GM23248 (cell line): ENCODE results near the gene GPATCH8. TPM values are rescaled to one million over a fixed set of nuclear protein-coding genes. Genes with fewer than 3 reads are reported as not detected.
"Not testable (repeated sequence)": the region's sequence is repeated elsewhere in the genome, so short reads cannot be mapped to it uniquely, and the experiment has no call there.

Experiments used
- DNase-seq: peaks from one replicate; pipeline ENCODE4 v3.0.0-alpha.2; 2015
- H2AFZ ChIP-seq: fragments of 200-600 bp; sonication (generic); 2 replicates; pipeline ENCODE4 v1.6.1; 2016; ENCODE audit warnings: antibody characterized with exemption
- H3F3A ChIP-seq: fragments of 200-600 bp; sonication (generic); 2 replicates; pipeline ENCODE4 v1.6.1; 2016; ENCODE audit warnings: mild to moderate bottlenecking, antibody characterized with exemption, mixed run types; ENCODE audit not compliant: insufficient read depth
- H3K27ac ChIP-seq: fragments of 200-600 bp; sonication (generic); 2 replicates; pipeline ENCODE4 v1.5.1; 2016; ENCODE audit warnings: mild to moderate bottlenecking
- H3K27me3 ChIP-seq: fragments of 200-600 bp; sonication (generic); replicated peaks from 2 replicates; pipeline ENCODE4 v1.6.1; 2016; ENCODE audit warnings: mild to moderate bottlenecking; ENCODE audit not compliant: insufficient read depth
- H3K36me3 ChIP-seq: fragments of 200-600 bp; sonication (generic); 2 replicates; pipeline ENCODE4 v1.6.1; 2016; ENCODE audit warnings: low read depth, mild to moderate bottlenecking
- H3K4me1 ChIP-seq: fragments of 200-600 bp; sonication (generic); 2 replicates; pipeline ENCODE4 v1.6.1; 2016; ENCODE audit warnings: mild to moderate bottlenecking; ENCODE audit not compliant: insufficient read depth
- H3K4me2 ChIP-seq: fragments of 200-600 bp; sonication (generic); one replicate; pipeline ENCODE4 v1.6.1; 2016; ENCODE audit warnings: mild to moderate bottlenecking; ENCODE audit not compliant: unreplicated experiment
- H3K4me3 ChIP-seq: fragments of 200-600 bp; sonication (generic); 2 replicates; pipeline ENCODE4 v1.5.1; 2016; ENCODE audit warnings: mild to moderate bottlenecking
- H3K79me2 ChIP-seq: fragments of 200-600 bp; sonication (generic); 2 replicates; pipeline ENCODE4 v1.6.1; 2016; ENCODE audit warnings: mild to moderate bottlenecking; ENCODE audit not compliant: insufficient read depth
- H3K9ac ChIP-seq: fragments of 200-600 bp; sonication (generic); 2 replicates; pipeline ENCODE4 v1.6.1; 2016; ENCODE audit warnings: mild to moderate bottlenecking
- H3K9me2 ChIP-seq: fragments of 200-600 bp; sonication (generic); 2 replicates; pipeline ENCODE4 v1.6.1; 2016; ENCODE audit warnings: mixed run types, mild to moderate bottlenecking, moderate library complexity; ENCODE audit not compliant: insufficient read depth
- H3K9me3 ChIP-seq: fragments of 200-600 bp; sonication (generic); one replicate; pipeline ENCODE4 v1.6.1; 2017; ENCODE audit warnings: low read depth
- H4K20me1 ChIP-seq: fragments of 200-600 bp; sonication (generic); 2 replicates; pipeline ENCODE4 v1.6.0; 2016; ENCODE audit not compliant: insufficient read depth
- EZH2 ChIP-seq: fragments of 200-600 bp; sonication (generic); IDR thresholded peaks from 2 replicates; pipeline ENCODE4 v1.6.1; 2018; ENCODE audit warnings: antibody characterized with exemption, mild to moderate bottlenecking; ENCODE audit not compliant: insufficient read depth, poor library complexity, severe bottlenecking
- EZH2phosphoT487 ChIP-seq: fragments of 200-600 bp; sonication (generic); IDR thresholded peaks from 2 replicates; pipeline ENCODE4 v1.6.1; 2018; ENCODE audit warnings: antibody characterized with exemption, moderate library complexity, mild to moderate bottlenecking, low read depth; ENCODE audit not compliant: insufficient read depth
- WGBS, 2 experiments: methylation state at CpG; one replicate each; pipeline ENCODE4 v1.1.6; 2015 to 2017; ENCODE audit warnings: low lambda C conversion rate in 2 of 2, low coverage in 1 of 2; ENCODE audit errors: missing lambda C conversion rate in 2 of 2; 5-methylcytosine and 5-hydroxymethylcytosine counted together
- in situ Hi-C: fragments of 300-500 bp; cut with MboI; formaldehyde crosslinking; loops from 2 replicates; pipeline ENCODE4 v1.15.0; 2020
- polyA plus RNA-seq: library from polyadenylated mRNA; unstranded; fragments of >200 nt; fragmentation: Nextera tagmentation; extraction: Ambion mirVana; gene quantifications from 2 replicates; pipeline ENCODE4 v1.2.1, GENCODE V29; 2016
- total RNA-seq: library from RNA; depleted of rRNA; stranded (reverse); fragments of >200 nt; shearing (Covaris generic); gene quantifications from 2 replicates; pipeline ENCODE4 v1.2.3, GENCODE V29; 2014

GPATCH8 gene
- total and polyA plus RNA-seq, 2 experiments from 2014 or later, result 18.0 to 28.4 TPM

DNA sequence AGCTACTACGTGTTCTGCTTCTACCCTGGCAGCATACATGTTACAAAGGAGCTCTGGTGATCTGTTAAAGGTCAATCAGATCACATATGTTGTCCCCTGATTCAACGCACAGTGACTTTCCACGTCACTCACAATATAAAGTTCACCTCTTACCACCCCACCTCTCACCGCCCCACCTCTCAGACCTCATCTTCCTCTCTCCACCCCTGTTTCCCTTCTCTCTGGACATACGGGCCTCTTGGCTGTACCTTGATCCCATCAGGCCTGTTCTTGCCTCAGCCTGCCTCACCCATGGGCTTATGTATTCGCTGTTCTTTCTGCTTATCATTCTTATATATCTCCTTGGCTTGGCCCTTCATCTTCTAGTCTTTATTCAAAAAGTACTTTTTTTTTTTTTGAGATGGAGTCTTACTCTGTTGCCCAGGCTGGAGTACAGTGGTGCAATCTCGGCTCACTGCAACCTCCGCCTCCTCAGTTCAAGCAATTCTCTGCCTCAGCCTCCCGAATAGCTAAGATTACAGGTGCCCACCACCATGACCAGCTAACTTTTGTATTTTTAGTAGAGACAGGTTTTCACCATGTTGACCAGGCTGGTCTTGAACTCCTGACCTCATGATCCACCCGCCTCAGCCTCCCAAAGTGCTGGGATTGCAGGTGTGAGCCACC, 3.9 kb upstream of the GPATCH8 start:
- 70 to 73% methylated on average over 10 of the region's 10 CpGs for WGBS, 2 experiments
- H3K36me3 ChIP-seq, H3K9me3 ChIP-seq, H3K4me3 ChIP-seq, H3K4me1 ChIP-seq, H2AFZ ChIP-seq, H3K27me3 ChIP-seq, H3K79me2 ChIP-seq, in situ Hi-C loops, H3K9ac ChIP-seq, H4K20me1 ChIP-seq, H3K9me2 ChIP-seq, H3K4me2 ChIP-seq, H3K27ac ChIP-seq, DNase-seq: not testable (repeated sequence)
- peaks cover 12% of the 10 kb centered on the region; the same call in 1 of the 2 replicates for H3F3A ChIP-seq

DNA sequence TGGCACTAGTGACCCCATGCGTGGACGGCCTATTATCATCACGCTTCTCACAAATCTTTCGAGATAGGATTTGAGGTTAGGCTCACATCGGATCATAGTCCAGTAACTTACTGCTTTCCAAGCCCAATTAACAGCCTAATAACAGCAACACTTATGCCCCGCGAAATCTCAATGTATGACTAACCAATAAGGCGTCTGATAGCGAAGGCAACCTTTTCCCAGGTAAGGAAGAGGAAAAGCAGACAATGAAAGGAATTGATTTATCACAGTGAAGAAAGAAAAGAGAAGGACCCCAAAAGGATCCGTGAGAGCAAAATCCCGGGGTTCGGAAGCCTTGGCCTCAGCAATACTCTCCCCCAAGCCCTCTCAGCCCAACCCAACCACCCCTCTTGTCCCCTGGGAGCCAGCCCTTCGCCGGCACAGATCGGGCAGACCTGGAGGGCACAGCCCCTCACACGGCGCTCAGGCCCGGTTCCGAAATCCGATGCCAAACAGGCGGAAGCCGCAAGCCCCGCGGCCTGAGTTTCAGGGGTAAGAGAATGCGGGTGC, 534 bp downstream of the GPATCH8 start:
- in situ Hi-C loops, result no loop called here

DNA sequence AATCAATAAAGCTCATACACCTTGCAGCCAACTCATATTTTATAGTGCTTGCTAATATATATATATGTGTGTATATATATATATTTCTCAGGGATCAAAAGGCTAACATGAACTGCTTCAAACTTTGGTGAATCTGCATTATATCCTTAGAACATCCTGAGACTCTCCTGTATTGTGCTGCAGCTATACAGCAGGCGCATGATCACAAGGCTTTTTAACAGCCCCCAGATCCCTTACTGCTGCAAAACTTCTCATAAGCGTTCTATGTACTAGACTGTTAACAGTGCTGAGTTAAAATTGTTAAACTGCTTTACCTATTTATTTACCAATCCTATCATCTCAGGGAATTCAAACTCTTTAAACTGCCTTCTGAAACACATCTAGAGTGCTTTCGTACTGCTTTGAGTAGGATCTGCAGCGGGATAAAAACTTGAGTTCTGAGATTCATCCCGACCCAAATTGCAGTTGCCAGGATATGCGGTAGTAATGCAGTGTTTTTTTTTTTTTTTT, 1.3 kb downstream of the GPATCH8 start:
- TF ChIP-seq EZH2phosphoT487, result no peak
- no peak for TF ChIP-seq EZH2
- H3K9me3 ChIP-seq, result no peaks in the 10 kb centered on the region
- H3K4me3 ChIP-seq, result peak overlapping the region; percentile 95
- H3F3A ChIP-seq, result peaks cover 32% of the 10 kb centered on the region; the same call in 1 of the 2 replicates
- no peaks in the 10 kb centered on the region for H3K9me2 ChIP-seq
- peaks cover 34% of the 10 kb centered on the region for H3K4me1 ChIP-seq
- H3K36me3 ChIP-seq, result no peaks in the 10 kb centered on the region
- peak overlapping the region; percentile 91 for H3K27ac ChIP-seq
- peak overlapping the region; percentile 94 for H3K9ac ChIP-seq
- peak; percentile 49 for DNase-seq
- WGBS, 2 experiments, result 16% methylated on average over 6 of the region's 6 CpGs
- no peaks in the 10 kb centered on the region for H3K27me3 ChIP-seq
- peaks cover 61% of the 10 kb centered on the region for H3K79me2 ChIP-seq
- in situ Hi-C loops, result no loop called here
- no peak overlapping the region for H2AFZ ChIP-seq
- H4K20me1 ChIP-seq, result peaks cover 15% of the 10 kb centered on the region
- H3K4me2 ChIP-seq, result peak overlapping the region; percentile 94

More for the DNA sequence above, 534 bp downstream of the GPATCH8 start:
- Histone ChIP-seq H3K4me1 (peaks cover 33% of the 10 kb centered on the region), H3K36me3 (no peaks in the 10 kb centered on the region), H3K4me2 (peak overlapping the region; percentile 94), H3K79me2 (peaks cover 53% of the 10 kb centered on the region), H3K9me3 (no peaks in the 10 kb centered on the region), H2AFZ (peak overlapping the region; percentile 93), H4K20me1 (peaks cover 13% of the 10 kb centered on the region), H3K4me3 (peak overlapping the region; percentile 95), H3K27me3 (no peaks in the 10 kb centered on the region), H3K27ac (peak overlapping the region; percentile 91), H3K9ac (peak overlapping the region; percentile 94), H3K9me2 (no peaks in the 10 kb centered on the region), H3F3A (peaks cover 32% of the 10 kb centered on the region; the same call in 1 of the 2 replicates)
- no peak for TF ChIP-seq EZH2phosphoT487
- 1% methylated on average over 25 of the region's 25 CpGs for WGBS, 2 experiments
- DNase-seq, result peak; percentile 48

DNA sequence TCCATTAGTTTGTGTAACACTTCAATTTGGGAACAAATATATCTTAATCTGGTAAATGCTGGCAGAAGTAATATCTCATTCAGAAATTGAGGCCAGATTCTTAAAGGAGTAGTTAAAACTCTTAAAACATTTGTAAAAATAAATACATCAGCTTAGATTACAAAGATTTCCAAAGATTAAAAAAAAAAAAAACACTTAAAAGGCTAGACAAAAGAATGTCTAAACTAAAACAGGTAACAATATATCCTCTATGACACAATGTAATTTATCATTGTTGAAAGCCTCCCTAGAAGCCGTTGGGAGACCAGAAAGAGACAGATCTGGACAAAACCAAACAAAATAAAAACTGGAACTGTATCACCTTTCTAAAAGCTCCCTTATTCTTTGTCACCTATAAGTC, 3.5 kb downstream of the GPATCH8 start:
- H3K4me2 ChIP-seq, result peak overlapping the region; percentile 94
- WGBS, 2 experiments, result 12 to 15% methylated on average over 1 of the region's 1 CpG
- H3K27me3 ChIP-seq, result no peaks in the 10 kb centered on the region
- H3F3A ChIP-seq, result peaks cover 32% of the 10 kb centered on the region; the same call in 1 of the 2 replicates
- H2AFZ ChIP-seq, result no peak overlapping the region
- no peaks in the 10 kb centered on the region for H3K9me2 ChIP-seq
- no peak for TF ChIP-seq EZH2phosphoT487
- TF ChIP-seq EZH2, result no peak
- no peak overlapping the region; the same call in 1 of the 2 replicates for H3K27ac ChIP-seq
- H3K79me2 ChIP-seq, result peaks cover 83% of the 10 kb centered on the region
- in situ Hi-C loops, result no loop called here
- H3K4me1 ChIP-seq, result peaks cover 42% of the 10 kb centered on the region
- no peak overlapping the region for H3K9ac ChIP-seq
- H3K4me3 ChIP-seq, result 0 out of 2 replicates have a peak overlapping the region, but pooled peaks have one; percentile 95
- no peak for DNase-seq
- no peaks in the 10 kb centered on the region for H3K9me3 ChIP-seq
- no peaks in the 10 kb centered on the region for H3K36me3 ChIP-seq
- H4K20me1 ChIP-seq, result peaks cover 32% of the 10 kb centered on the region
